CD14-positive monocyte (primary cell): ENCODE data around the gene RAPGEF6. TPM values are rescaled to one million over a fixed set of nuclear protein-coding genes. Genes with fewer than 3 reads are reported as not detected.
A peak's percentile ranks its signal among the peaks of the same experiment; 100 is the strongest.

Experiments used
- DNase-seq, 3 donors: peaks; one replicate each; pipeline ENCODE4 v3.0.0-alpha.2; 2011 to 2022
- H2AFZ ChIP-seq: 2 replicates; pipeline ENCODE4 v1.6.0; 2012; ENCODE audit warnings: mild to moderate bottlenecking, low read depth, low read length, inconsistent platforms; ENCODE audit not compliant: insufficient read depth, poor library complexity, severe bottlenecking
- H3K27ac ChIP-seq, 2 donors: 1 replicate in 1 of 2; 2 replicates in 1 of 2; pipeline ENCODE4 v1.5.1; 2012 to 2013; ENCODE audit warnings: low read length in 2 of 2, control low read depth in 1 of 2, inconsistent platforms in 1 of 2, low read depth in 1 of 2, mild to moderate bottlenecking in 1 of 2
- H3K27me3 ChIP-seq, 2 donors: one replicate each; pipeline versions ENCODE4 v1.6.0 to v1.6.1; 2011 to 2013; ENCODE audit warnings: low read length in 2 of 2; ENCODE audit not compliant: control insufficient read depth in 2 of 2, insufficient read depth in 2 of 2
- H3K36me3 ChIP-seq, 2 donors: replicated peaks in 1 of 2; 1 replicate in 1 of 2; 2 replicates in 1 of 2; pipeline versions ENCODE4 v1.5.1 to v1.6.1; 2012 to 2013; ENCODE audit warnings: low read length in 2 of 2, control low read depth in 1 of 2, inconsistent platforms in 1 of 2, mild to moderate bottlenecking in 1 of 2; ENCODE audit not compliant: insufficient read depth in 2 of 2, control insufficient read depth in 1 of 2
- H3K4me1 ChIP-seq, 2 donors: 1 replicate in 1 of 2; 2 replicates in 1 of 2; pipeline versions ENCODE4 v1.5.1 to v1.6.1; 2012 to 2013; ENCODE audit warnings: low read length in 2 of 2, control low read depth in 1 of 2, inconsistent platforms in 1 of 2, mild to moderate bottlenecking in 1 of 2, moderate library complexity in 1 of 2; ENCODE audit not compliant: insufficient read depth in 2 of 2, control insufficient read depth in 1 of 2
- H3K4me2 ChIP-seq: replicated peaks from 2 replicates; pipeline ENCODE3; 2012; ENCODE audit warnings: low read length, moderate library complexity, mild to moderate bottlenecking; ENCODE audit not compliant: poor library complexity, severe bottlenecking; ENCODE audit errors: extremely low read depth
- H3K4me3 ChIP-seq, 3 experiments: fragments of 200-600 bp in 1 of 3; sonication (generic) in 1 of 3; replicated peaks in 1 of 3; 1 replicate in 2 of 3; 2 replicates in 1 of 3; pipeline ENCODE4 v1.5.1; 2011 to 2013; ENCODE audit warnings: low read length in 3 of 3, mild to moderate bottlenecking in 3 of 3, control low read depth in 2 of 3, low read depth in 2 of 3, inconsistent platforms in 1 of 3, moderate library complexity in 1 of 3
- H3K79me2 ChIP-seq: 2 replicates; pipeline ENCODE4 v1.6.0; 2012; ENCODE audit warnings: mild to moderate bottlenecking, control low read depth, inconsistent platforms, low read length, moderate library complexity; ENCODE audit not compliant: insufficient read depth
- H3K9ac ChIP-seq: 2 replicates; pipeline ENCODE4 v1.6.0; 2017; ENCODE audit warnings: low read length, mild to moderate bottlenecking; ENCODE audit not compliant: insufficient read depth, poor library complexity, severe bottlenecking
- H3K9me3 ChIP-seq, 2 donors: replicated peaks in 1 of 2; 1 replicate in 1 of 2; 2 replicates in 1 of 2; pipeline versions ENCODE4 v1.5.1 to v1.6.1; 2012 to 2013; ENCODE audit warnings: low read length in 2 of 2, control low read depth in 1 of 2; ENCODE audit not compliant: control insufficient read depth in 1 of 2, insufficient read depth in 1 of 2
- H4K20me1 ChIP-seq: 2 replicates; pipeline ENCODE4 v1.6.0; 2012; ENCODE audit warnings: mild to moderate bottlenecking, low read length, control low read depth, moderate library complexity; ENCODE audit not compliant: insufficient read depth
- H3K27ac Mint-ChIP-seq, 7 donors: one replicate each; pipeline ENCODE4 v1.8.0; 2020; ENCODE audit warnings: mild to moderate bottlenecking in 7 of 7, mixed read lengths in 7 of 7, moderate library complexity in 6 of 7, inconsistent platforms in 2 of 7
- H3K27me3 Mint-ChIP-seq, 3 donors: one replicate each; pipeline ENCODE4 v1.8.0; 2021 to 2022; ENCODE audit warnings: low read depth in 3 of 3, mild to moderate bottlenecking in 3 of 3, mixed read lengths in 3 of 3, moderate library complexity in 3 of 3, inconsistent platforms in 1 of 3
- H3K36me3 Mint-ChIP-seq, 2 donors: one replicate each; pipeline ENCODE4 v1.8.0; 2020; ENCODE audit warnings: mixed read lengths in 2 of 2, inconsistent platforms in 1 of 2, mild to moderate bottlenecking in 1 of 2
- H3K4me1 Mint-ChIP-seq: one replicate; pipeline ENCODE4 v1.8.0; 2020; ENCODE audit warnings: mild to moderate bottlenecking, mixed read lengths
- H3K4me3 Mint-ChIP-seq, 2 donors: one replicate each; pipeline ENCODE4 v1.8.0; 2020; ENCODE audit warnings: mild to moderate bottlenecking in 2 of 2, mixed read lengths in 2 of 2, moderate library complexity in 1 of 2
- H3K9me3 Mint-ChIP-seq, 7 donors: one replicate each; pipeline ENCODE4 v1.8.0; 2020 to 2022; ENCODE audit warnings: mixed read lengths in 7 of 7, mild to moderate bottlenecking in 6 of 7, moderate library complexity in 6 of 7, inconsistent platforms in 2 of 7
- CTCF ChIP-seq: fragments of 200-600 bp; IDR thresholded peaks from one replicate; pipeline ENCODE4 v1.8.0; 2022; ENCODE audit warnings: antibody characterized with exemption, mild to moderate bottlenecking
- WGBS: methylation state at CpG from one replicate; pipeline ENCODE4 v1.1.5; 2013; ENCODE audit warnings: missing lambda C conversion rate; ENCODE audit not compliant: insufficient coverage; 5-methylcytosine and 5-hydroxymethylcytosine counted together
- intact Hi-C, 2 donors: fragments of 100-400 bp; cut with micrococcal nuclease; formaldehyde crosslinking; loops; one replicate each; pipeline versions ENCODE4 v1.15.0 to v1.15.1; 2023
- polyA plus RNA-seq, 3 donors: library from polyadenylated mRNA; depleted of rRNA in 1 of 3; unstranded in 2 of 3; stranded (reverse) in 1 of 3; fragments of 300-500 nt in 2 of 3; fragments of >200 nt in 1 of 3; fragmentation: Illumina TruSeq in 2 of 3; gene quantifications; 1 replicate in 2 of 3; 2 replicates in 1 of 3; pipeline ENCODE4 v1.2.3, GENCODE V29; 2012 to 2021

Gene RAPGEF6
- polyA plus RNA-seq, 3 donors: 2.9 to 4.8 (median 4.8) TPM

- H3K9me3 Mint-ChIP-seq: no peaks in the 10 kb centered on the region
- Histone ChIP-seq H2AFZ (no peak overlapping the region), H3K4me1 (no peaks in the 10 kb centered on the region), H3K9ac (no peak overlapping the region), H3K4me2 (no peak overlapping the region), H3K9me3 (no peaks in the 10 kb centered on the region), H3K4me3 (no peak overlapping the region), H3K27ac (no peak overlapping the region), H3K36me3 (peaks cover 6 to 12% of the 10 kb centered on the region in 2 donors), H3K79me2 (no peaks in the 10 kb centered on the region), H4K20me1 (no peaks in the 10 kb centered on the region), H3K27me3 (no peaks in the 10 kb centered on the region)
- no peaks in the 10 kb centered on the region for H3K27me3 Mint-ChIP-seq
- peak; percentile 47 to 68 (median 60) for DNase-seq
- peaks cover 12% of the 10 kb centered on the region for H3K4me1 Mint-ChIP-seq
- H3K36me3 Mint-ChIP-seq: peaks cover 17 to 27% of the 10 kb centered on the region in 2 donors
- intact Hi-C loops: loop anchor here in 1 of 2 donors (10.0 kb wide), 1 partner anchor 1643 kb away; no protein-coding TSS in a partner anchor
- H3K27ac Mint-ChIP-seq: peak overlapping the region in 2 of 7 donors; percentile 12 to 47
- no peak overlapping the region for H3K4me3 Mint-ChIP-seq
- WGBS: 0% methylated on average over 4 of the region's 7 CpGs
- peak; percentile 91 for TF ChIP-seq CTCF
These were observed 217.7 kb downstream of the RAPGEF6 start for GRCh38 chr5:131417240-131417869.

GRCh38 chr5:131416729-131417128 is 218.3 kb downstream of the RAPGEF6 start:
- H3K79me2 ChIP-seq: no peaks in the 10 kb centered on the region
- H3K27me3 Mint-ChIP-seq: no peaks in the 10 kb centered on the region
- WGBS: no CpG with 5 or more reads among the region's 3 CpGs
- no peaks in the 10 kb centered on the region for H3K9me3 Mint-ChIP-seq
- DNase-seq: no peak
- no peak overlapping the region for H3K4me2 ChIP-seq
- no peak overlapping the region for H3K4me3 Mint-ChIP-seq
- H3K27ac Mint-ChIP-seq: peak overlapping the region in 1 of 7 donors; percentile 12
- H3K4me3 ChIP-seq: no peak overlapping the region
- peaks cover 12% of the 10 kb centered on the region for H3K4me1 Mint-ChIP-seq
- no peaks in the 10 kb centered on the region for H3K9me3 ChIP-seq
- H3K4me1 ChIP-seq: no peaks in the 10 kb centered on the region
- TF ChIP-seq CTCF: no peak
- H3K36me3 ChIP-seq: peaks cover 3 to 5% of the 10 kb centered on the region in 2 donors
- no peaks in the 10 kb centered on the region for H3K27me3 ChIP-seq
- no peak overlapping the region for H2AFZ ChIP-seq
- peaks cover 17 to 24% of the 10 kb centered on the region in 2 donors for H3K36me3 Mint-ChIP-seq
- no peak overlapping the region for H3K9ac ChIP-seq
- no peaks in the 10 kb centered on the region for H4K20me1 ChIP-seq
- no peak overlapping the region for H3K27ac ChIP-seq
- intact Hi-C loops: loop anchor here in 1 of 2 donors (10.0 kb wide), 1 partner anchor 1642 kb away; no protein-coding TSS in a partner anchor
